ENCODE results near the gene BCAR3. TPM values are rescaled to one million over a fixed set of nuclear protein-coding genes. Genes with fewer than 3 reads are reported as not detected.
A peak's percentile ranks its signal among the peaks of the same experiment; 100 is the strongest.

BCAR3 gene
- total and polyA plus RNA-seq, 2 of the 4 experiments (the other 2 are of a cell fraction), result 41.4 to 46.4 TPM

DNA sequence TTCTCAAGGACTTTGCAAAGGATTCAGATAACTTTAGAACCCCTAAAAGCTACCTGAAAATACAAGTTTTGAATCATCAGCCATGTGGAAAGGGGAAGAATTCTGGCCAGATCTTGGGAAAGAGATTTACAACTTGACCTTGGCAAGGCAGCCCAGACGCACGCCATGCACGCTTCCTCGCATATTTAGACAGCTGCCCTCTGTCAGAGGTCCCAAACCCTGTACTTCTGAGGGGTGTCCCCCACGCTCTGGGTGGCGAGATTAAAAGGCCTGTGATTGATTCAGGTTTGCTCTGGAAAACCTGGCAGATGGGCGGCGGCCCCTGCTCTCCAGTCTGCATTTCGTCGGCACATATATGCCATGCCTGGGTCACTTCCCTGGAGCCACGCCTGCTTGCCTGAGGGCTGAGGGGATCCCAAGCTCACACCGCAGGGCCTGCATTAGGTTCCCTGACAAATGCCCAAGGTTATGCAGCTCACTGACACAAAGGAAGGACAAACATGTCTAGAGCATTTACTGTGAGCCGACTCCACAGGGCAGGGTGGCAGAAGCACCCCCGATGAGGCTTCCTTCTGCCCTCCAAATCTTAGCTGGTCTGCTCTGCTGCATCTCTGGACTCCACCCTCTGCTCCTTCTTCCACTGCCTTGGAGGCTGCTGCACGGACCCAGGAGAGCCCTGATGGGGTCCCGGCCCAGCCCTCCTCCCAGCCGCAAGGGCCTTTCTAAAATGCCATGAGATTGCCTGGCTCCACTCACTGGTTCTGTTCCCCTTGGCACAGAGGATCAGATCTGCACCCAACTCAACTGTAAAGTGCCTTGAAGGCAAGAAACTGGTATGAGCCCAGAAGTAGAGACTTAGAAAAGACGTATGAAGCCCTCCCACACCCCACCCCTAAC, 103.9 kb downstream of the BCAR3 start:
- no peak overlapping the region for H3K56ac ChIP-seq (ENCODE audit: extremely low read depth, insufficient read depth, low read length)
- H2BK5ac ChIP-seq (ENCODE audit: low read depth, low read length, poor library complexity, severe bottlenecking), result no peak overlapping the region
- no peak for TF ChIP-seq MAFK (IDR thresholded peaks at IDR 0.05; ENCODE audit: low read depth, low read length)
- no peak for TF ChIP-seq POLR2A (IDR thresholded peaks at IDR 0.05; ENCODE audit: low read depth, low read length)
- TF ChIP-seq FOS (IDR thresholded peaks at IDR 0.05; ENCODE audit: low read depth, low read length), result no peak
- TF ChIP-seq, protein P1, sequence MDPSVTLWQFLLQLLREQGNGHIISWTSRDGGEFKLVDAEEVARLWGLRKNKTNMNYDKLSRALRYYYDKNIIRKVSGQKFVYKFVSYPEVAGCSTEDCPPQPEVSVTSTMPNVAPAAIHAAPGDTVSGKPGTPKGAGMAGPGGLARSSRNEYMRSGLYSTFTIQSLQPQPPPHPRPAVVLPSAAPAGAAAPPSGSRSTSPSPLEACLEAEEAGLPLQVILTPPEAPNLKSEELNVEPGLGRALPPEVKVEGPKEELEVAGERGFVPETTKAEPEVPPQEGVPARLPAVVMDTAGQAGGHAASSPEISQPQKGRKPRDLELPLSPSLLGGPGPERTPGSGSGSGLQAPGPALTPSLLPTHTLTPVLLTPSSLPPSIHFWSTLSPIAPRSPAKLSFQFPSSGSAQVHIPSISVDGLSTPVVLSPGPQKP (IDR thresholded peaks at IDR 0.05; ENCODE audit: borderline replicate concordance, low read depth, low read length), result no peak
- TF ChIP-seq, protein P2, sequence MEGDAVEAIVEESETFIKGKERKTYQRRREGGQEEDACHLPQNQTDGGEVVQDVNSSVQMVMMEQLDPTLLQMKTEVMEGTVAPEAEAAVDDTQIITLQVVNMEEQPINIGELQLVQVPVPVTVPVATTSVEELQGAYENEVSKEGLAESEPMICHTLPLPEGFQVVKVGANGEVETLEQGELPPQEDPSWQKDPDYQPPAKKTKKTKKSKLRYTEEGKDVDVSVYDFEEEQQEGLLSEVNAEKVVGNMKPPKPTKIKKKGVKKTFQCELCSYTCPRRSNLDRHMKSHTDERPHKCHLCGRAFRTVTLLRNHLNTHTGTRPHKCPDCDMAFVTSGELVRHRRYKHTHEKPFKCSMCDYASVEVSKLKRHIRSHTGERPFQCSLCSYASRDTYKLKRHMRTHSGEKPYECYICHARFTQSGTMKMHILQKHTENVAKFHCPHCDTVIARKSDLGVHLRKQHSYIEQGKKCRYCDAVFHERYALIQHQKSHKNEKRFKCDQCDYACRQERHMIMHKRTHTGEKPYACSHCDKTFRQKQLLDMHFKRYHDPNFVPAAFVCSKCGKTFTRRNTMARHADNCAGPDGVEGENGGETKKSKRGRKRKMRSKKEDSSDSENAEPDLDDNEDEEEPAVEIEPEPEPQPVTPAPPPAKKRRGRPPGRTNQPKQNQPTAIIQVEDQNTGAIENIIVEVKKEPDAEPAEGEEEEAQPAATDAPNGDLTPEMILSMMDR (conservative IDR thresholded peaks at IDR 0.05; ENCODE audit: low read depth, low read length), result no peak
- TF ChIP-seq SMC3 (IDR thresholded peaks at IDR 0.05; ENCODE audit: low read depth, low read length), result no peak
- TF ChIP-seq BHLHE40 (IDR thresholded peaks at IDR 0.05; ENCODE audit: low read depth, low read length), result no peak
- no peak for TF ChIP-seq CHD1 (IDR thresholded peaks at IDR 0.05; ENCODE audit: low read depth, low read length)
- TF ChIP-seq RCOR1 (IDR thresholded peaks at IDR 0.05; ENCODE audit: insufficient replicate concordance, low read length), result no peak
- no peak for TF ChIP-seq MXI1 (IDR thresholded peaks at IDR 0.05; ENCODE audit: borderline replicate concordance, low read depth, low read length)
- H3K79me1 ChIP-seq (ENCODE audit: low read depth in 1 of 2, low read length in 2 of 2), result peaks cover 44 to 78% of the 10 kb centered on the region in 2 experiments
- H3K23ac ChIP-seq (ENCODE audit: low read depth, low read length), result no peak overlapping the region
- POLR2A ChIA-PET (ENCODE audit: unreplicated experiment), result no interaction called here
- dilution Hi-C loops (cut with HindIII; ENCODE audit: low sequenced_read_pairs, unreplicated experiment), result no loop called here
- H4K5ac ChIP-seq (ENCODE audit: low read depth, low read length), result no peak overlapping the region
- no peak overlapping the region for H3K4me2 ChIP-seq (ENCODE audit: low read depth, low read length)
- peaks cover 13% of the 10 kb centered on the region for H3K4me1 ChIP-seq (ENCODE audit: control insufficient read depth, insufficient read depth, low read length)
- no peak overlapping the region for H2AK5ac ChIP-seq (ENCODE audit: low read depth, low read length)
- no peak overlapping the region for H3K4ac ChIP-seq (ENCODE audit: low read depth, low read length)
- no peaks in the 10 kb centered on the region for H3K9me3 ChIP-seq (ENCODE audit: control insufficient read depth, insufficient read depth, low read length)
- intact Hi-C loops (cut with micrococcal nuclease), result no loop called here
- H4K8ac ChIP-seq (ENCODE audit: low read depth in 2 of 2, low read length in 2 of 2), result no peak overlapping the region
- no peak overlapping the region for H3K4me3 ChIP-seq (ENCODE audit: insufficient read depth, low read depth, low read length)
- H3K27me3 ChIP-seq (ENCODE audit: control insufficient read depth, insufficient read depth, low read length), result no peaks in the 10 kb centered on the region
- no peak overlapping the region for H3K18ac ChIP-seq (ENCODE audit: low read depth, low read length)
- ATAC-seq (ENCODE audit: low read depth) (no peak), DNase-seq (no peak)
- no peak overlapping the region for H2BK120ac ChIP-seq (ENCODE audit: low read depth, low read length)
- H2BK15ac ChIP-seq (ENCODE audit: low read depth, low read length), result no peak overlapping the region
- H3K9me1 ChIP-seq (ENCODE audit: insufficient read depth, low read length), result peaks cover 19% of the 10 kb centered on the region
- no TSS peak for BruUV-seq (replicated peaks)
- 94% methylated on average over 7 of the region's 18 CpGs; no CpG with 5 or more reads in 1 of the 2 experiments for WGBS, 2 experiments (ENCODE audit: extremely low coverage in 2 of 2, insufficient read length in 1 of 2)
- H4K20me1 ChIP-seq (ENCODE audit: insufficient read depth, low read length), result peaks cover 52% of the 10 kb centered on the region
- no peak overlapping the region for H2BK20ac ChIP-seq (ENCODE audit: low read depth, low read length)
- H2AK9ac ChIP-seq (replicated peaks; ENCODE audit: low read depth, low read length, poor library complexity), result peak overlapping the region; percentile 15
- CTCF ChIA-PET, result interaction anchor here (0.6 kb wide), 1 partner anchor 1607 kb away, joined by 4 read pairs; no protein-coding TSS in a partner anchor
- peaks cover 47% of the 10 kb centered on the region for H3K36me3 ChIP-seq (ENCODE audit: control insufficient read depth, insufficient read depth, low read length)
- no peak overlapping the region for H4K91ac ChIP-seq (ENCODE audit: insufficient read depth, low read depth, low read length)
- no peak overlapping the region for H3K14ac ChIP-seq (replicated peaks; ENCODE audit: low read depth, low read length)
- no peak overlapping the region for H3K9ac ChIP-seq (ENCODE audit: low read depth, low read length)
- no peak overlapping the region for H3K27ac ChIP-seq (ENCODE audit: insufficient read depth, low read length)
- in situ Hi-C loops (cut with MboI; ENCODE audit: low sequenced_read_pairs), result no loop called here
- no peak overlapping the region for H2AFZ ChIP-seq (replicated peaks; ENCODE audit: low read length, poor library complexity)

Data from IMR-90 (cell line).